HepG2 (cell line): Measurements from ENCODE around the gene DYDC2.

Experiments
- BRCA1 ChIP-seq: sonication (generic); formaldehyde crosslinking; IDR thresholded peaks from 2 replicates; pipeline ENCODE4 v1.4.0; 2020; ENCODE audit warnings: missing genetic modification reagents
- CCDC6 ChIP-seq: sonication (generic); formaldehyde crosslinking; IDR thresholded peaks from 2 replicates; pipeline ENCODE4 v1.8.1; 2022; ENCODE audit warnings: mild to moderate bottlenecking, missing genetic modification reagents, moderate library complexity
- CTCF ChIP-seq: sonication (generic); formaldehyde crosslinking; IDR thresholded peaks from 2 replicates; pipeline ENCODE4 v1.5.0; 2020; ENCODE audit warnings: mild to moderate bottlenecking, missing genetic modification reagents, moderate library complexity
- FIP1L1 ChIP-seq: fragments of 200-400 bp; formaldehyde crosslinking; IDR thresholded peaks from 2 replicates; pipeline ENCODE4 v1.6.1; 2018; ENCODE audit warnings: low read depth, mild to moderate bottlenecking, low read length, moderate library complexity, borderline replicate concordance; ENCODE audit not compliant: insufficient read depth
- PITX1 ChIP-seq: sonication (generic); formaldehyde crosslinking; IDR thresholded peaks from 2 replicates; pipeline ENCODE4 v1.5.1; 2020; ENCODE audit warnings: mild to moderate bottlenecking, missing genetic modification reagents
- SIN3A ChIP-seq: IDR thresholded peaks from 2 replicates; pipeline ENCODE4 v1.6.1; 2011; ENCODE audit warnings: low read depth, mild to moderate bottlenecking, control low read depth, low read length, borderline replicate concordance
- SMC3 ChIP-seq: IDR thresholded peaks from 2 replicates; pipeline ENCODE4 v1.6.1; 2011; ENCODE audit warnings: low read length, improper control_type of control experiment
- SP1 ChIP-seq, 2 experiments: fragments of 450-650 bp in 1 of 2; sonication (generic) in 1 of 2; formaldehyde crosslinking in 1 of 2; IDR thresholded peaks; 2 replicates each; pipeline versions ENCODE4 v1.4.0 to v1.6.1; 2016 to 2020; ENCODE audit warnings: missing genetic modification reagents in 1 of 2
- TCF7L2 ChIP-seq: IDR thresholded peaks from 2 replicates; pipeline ENCODE4 v1.6.1; 2011; ENCODE audit warnings: mild to moderate bottlenecking, low read depth, low read length, moderate library complexity
- TSC22D2 ChIP-seq: sonication (generic); formaldehyde crosslinking; IDR thresholded peaks from 2 replicates; pipeline ENCODE4 v1.5.1; 2020; ENCODE audit warnings: missing genetic modification reagents, mild to moderate bottlenecking, borderline replicate concordance
- XRCC5 ChIP-seq: fragments of 200-400 bp; formaldehyde crosslinking; optimal IDR thresholded peaks from 2 replicates; pipeline ENCODE3; 2017; ENCODE audit warnings: mild to moderate bottlenecking, low read length
- ZBTB8A ChIP-seq: sonication (generic); formaldehyde crosslinking; IDR thresholded peaks from 2 replicates; pipeline ENCODE4 v1.4.0; 2020; ENCODE audit warnings: mild to moderate bottlenecking, low read depth, missing genetic modification reagents, borderline replicate concordance
- ZNF790 ChIP-seq: sonication (generic); formaldehyde crosslinking; IDR thresholded peaks from 2 replicates; pipeline ENCODE4 v1.8.0; 2022; ENCODE audit warnings: missing genetic modification reagents, mild to moderate bottlenecking, borderline replicate concordance

GRCh38 chr10:80322711-80323110 lies 33.9 kb upstream of the DYDC2 start:
- TF ChIP-seq SP1 (IDR thresholded peaks at IDR 0.05): no peak
- TF ChIP-seq SP1 (CRISPR knock-in tag; IDR thresholded peaks at IDR 0.05): no peak
- TF ChIP-seq TSC22D2 (CRISPR knock-in tag): no peak
- no peak for TF ChIP-seq BRCA1 (CRISPR knock-in tag)
- TF ChIP-seq CCDC6: no peak
- no peak for TF ChIP-seq PITX1 (CRISPR knock-in tag)
- no peak for TF ChIP-seq TCF7L2
- no peak for TF ChIP-seq ZBTB8A (CRISPR knock-in tag)
- TF ChIP-seq XRCC5: no peak
- no peak for TF ChIP-seq SIN3A
- TF ChIP-seq CTCF (CRISPR knock-in tag): no peak
- TF ChIP-seq ZNF790 (CRISPR knock-in tag): no peak
- no peak for TF ChIP-seq SMC3
- no peak for TF ChIP-seq FIP1L1
